ENCODE results near the gene PRKAR1B.

DNA sequence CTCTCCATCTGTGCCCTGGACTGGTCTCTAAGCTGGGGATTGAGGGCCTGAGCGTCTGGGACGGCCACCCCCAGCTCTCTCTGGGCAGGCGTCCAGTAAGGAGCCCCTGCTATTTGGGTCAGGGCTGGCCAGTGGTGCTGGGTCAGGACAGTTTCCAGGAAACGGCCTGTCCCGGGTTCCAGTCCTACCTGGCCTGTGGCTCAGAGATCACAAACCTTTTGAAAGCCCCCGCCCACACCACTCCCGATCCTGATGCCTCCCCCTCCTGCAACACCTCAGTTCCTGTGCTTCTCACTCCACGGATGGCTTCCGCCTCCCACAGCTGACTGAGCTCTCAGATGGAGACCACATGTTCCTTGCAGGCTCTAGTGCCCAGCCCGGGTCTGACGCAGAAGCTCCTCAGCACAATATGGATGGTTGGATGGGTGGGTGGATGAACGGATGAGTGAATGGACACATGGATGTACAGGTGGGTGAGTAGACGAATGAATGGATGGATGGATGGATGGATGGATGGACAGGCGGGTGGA lies 115.7 kb downstream of the PRKAR1B start:
- TF ChIP-seq, protein P1, sequence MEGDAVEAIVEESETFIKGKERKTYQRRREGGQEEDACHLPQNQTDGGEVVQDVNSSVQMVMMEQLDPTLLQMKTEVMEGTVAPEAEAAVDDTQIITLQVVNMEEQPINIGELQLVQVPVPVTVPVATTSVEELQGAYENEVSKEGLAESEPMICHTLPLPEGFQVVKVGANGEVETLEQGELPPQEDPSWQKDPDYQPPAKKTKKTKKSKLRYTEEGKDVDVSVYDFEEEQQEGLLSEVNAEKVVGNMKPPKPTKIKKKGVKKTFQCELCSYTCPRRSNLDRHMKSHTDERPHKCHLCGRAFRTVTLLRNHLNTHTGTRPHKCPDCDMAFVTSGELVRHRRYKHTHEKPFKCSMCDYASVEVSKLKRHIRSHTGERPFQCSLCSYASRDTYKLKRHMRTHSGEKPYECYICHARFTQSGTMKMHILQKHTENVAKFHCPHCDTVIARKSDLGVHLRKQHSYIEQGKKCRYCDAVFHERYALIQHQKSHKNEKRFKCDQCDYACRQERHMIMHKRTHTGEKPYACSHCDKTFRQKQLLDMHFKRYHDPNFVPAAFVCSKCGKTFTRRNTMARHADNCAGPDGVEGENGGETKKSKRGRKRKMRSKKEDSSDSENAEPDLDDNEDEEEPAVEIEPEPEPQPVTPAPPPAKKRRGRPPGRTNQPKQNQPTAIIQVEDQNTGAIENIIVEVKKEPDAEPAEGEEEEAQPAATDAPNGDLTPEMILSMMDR (conservative IDR thresholded peaks at IDR 0.05 in 1 of 2, IDR thresholded peaks at IDR 0.05 in 1 of 2; ENCODE audit: extremely low read depth in 1 of 2, insufficient read depth in 1 of 2, low read depth in 1 of 2, low read length in 2 of 2), result no peak
- TF ChIP-seq EZH2 (IDR thresholded peaks at IDR 0.05; ENCODE audit: borderline replicate concordance, low read length), result no peak

Measured in mammary epithelial cell (primary cell).